ENCODE data around the gene ZNF653.
"Not testable (repeated sequence)": the region's sequence is repeated elsewhere in the genome, so short reads cannot be mapped to it uniquely, and the experiment has no call there.

ZNF653 gene

GRCh38 chr19:11453468-11454341, 51.9 kb downstream of the ZNF653 start:
- DNase-seq: no peak

DNA sequence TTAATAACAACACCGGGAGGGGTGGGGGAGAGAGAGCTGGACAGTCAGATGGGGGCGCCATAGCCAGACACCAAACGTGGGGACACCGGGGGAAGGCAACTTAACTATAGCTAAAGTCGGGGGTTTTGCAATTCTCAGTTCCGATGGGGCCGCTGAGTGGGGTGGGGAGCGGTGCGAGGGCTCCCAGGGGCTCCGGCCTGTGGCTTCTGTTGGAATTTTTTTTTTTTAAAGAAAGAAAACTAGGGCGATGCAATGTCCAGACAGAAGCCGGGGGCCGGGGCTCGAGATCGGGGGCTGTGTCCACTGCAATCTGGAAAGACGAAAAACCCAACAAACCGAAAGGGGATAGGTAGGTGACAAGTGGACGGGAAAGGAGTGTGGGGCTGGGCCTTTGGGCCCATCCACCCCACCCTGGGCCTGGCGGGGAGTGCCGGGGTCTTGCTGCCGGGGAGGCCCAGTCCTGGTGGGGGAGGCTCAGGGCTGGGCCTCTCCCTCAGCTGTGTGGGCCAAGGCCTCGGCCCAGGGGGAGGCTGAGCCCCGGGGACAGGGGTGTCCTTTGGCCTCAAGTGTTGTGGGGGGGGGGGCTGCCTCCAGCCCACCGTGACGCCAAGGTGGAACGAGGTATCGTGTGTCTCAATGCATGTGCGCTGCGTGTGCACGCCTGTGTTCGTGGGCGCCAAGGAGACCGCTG, 52.9 kb downstream of the ZNF653 start:
- no peak for DNase-seq

- DNase-seq: no peak
Measured at GRCh38 chr19:11451871-11452619, 53.6 kb downstream of the ZNF653 start.

DNA sequence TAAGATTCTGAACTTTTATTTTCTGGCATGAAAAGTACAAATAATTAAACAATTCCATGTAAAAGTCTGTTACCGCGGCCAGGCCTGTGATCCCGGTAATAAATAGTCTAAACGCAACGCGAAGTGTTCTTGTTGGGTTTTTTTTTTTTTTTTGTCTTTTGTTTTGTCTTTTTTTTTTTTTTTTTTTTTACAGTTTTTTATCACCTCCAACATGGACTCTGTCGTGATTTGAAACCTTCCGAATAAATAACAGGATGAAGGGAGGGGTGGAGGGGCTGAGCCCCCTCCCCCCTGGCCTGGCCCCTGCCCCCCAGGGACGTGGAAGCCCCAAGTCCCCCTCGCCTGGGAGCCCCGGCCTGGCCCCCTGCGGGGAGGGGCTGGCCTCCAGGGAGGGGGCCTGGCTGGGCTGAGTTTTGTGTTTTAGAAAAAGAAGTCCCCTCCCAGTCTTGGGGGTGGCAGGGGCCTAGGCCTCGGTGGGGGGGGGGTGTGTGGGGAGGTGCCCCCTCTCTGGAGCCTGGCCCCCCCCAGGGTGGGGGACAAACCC, 54.2 kb downstream of the ZNF653 start:
- DNase-seq: no peak

- no peak for DNase-seq
Measured at GRCh38 chr19:11450570-11451326, 54.9 kb downstream of the ZNF653 start.

DNA sequence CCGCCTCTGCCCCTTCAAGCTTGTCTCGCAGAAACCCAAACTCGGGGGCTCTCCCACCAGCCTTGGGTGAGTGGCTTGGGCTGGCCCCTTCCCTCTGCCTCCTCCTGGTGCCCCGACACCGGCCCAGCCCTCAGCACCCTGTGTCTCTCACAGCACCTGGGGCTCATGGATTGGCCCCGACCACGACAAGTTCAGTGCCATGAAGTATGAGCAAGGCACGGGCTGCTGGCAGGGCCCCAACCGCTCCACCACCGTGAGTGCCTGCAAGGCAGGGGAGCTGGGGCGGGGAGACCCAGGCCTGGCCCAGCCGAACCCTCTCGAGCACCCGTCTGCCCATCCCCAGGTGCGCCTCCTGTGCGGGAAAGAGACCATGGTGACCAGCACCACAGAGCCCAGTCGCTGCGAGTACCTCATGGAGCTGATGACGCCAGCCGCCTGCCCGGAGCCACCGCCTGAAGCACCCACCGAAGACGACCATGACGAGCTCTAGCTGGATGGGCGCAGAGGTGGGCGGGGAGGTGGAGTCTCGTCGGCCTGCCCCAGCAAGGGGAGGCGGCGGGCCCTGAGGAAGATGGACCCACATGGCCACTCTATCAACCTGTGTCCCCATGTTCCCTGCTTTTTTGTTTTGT, 56.6 kb downstream of the ZNF653 start:
- no peak for DNase-seq

DNA sequence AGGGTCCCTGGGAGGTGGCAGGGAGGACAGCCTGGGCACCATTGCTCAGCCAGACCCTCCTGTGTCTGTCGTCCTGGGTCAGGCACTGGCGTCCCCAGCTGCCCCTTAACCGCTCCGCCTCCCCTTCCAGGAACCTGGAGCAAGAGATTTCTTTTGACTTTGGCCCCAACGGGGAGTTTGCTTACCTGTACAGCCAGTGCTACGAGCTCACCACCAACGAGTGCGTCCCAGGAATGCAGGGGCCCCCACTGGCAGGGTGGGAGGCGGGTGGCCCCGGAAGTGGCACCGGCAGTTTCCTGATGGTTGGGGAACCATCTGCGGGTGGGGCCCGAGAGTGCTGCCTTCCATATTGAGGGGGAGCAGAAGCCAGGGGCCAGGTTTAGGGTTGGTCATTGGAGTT, 57.2 kb downstream of the ZNF653 start:
- no peak for DNase-seq

GRCh38 chr19:11447347-11448262, 58.0 kb downstream of the ZNF653 start:
- no peak for DNase-seq

GRCh38 chr19:11446652-11447301, 58.9 kb downstream of the ZNF653 start:
- peak; percentile 30 for DNase-seq

GRCh38 chr19:11446271-11446651, 59.4 kb downstream of the ZNF653 start:
- DNase-seq: no peak

- no peak for DNase-seq
Measured at GRCh38 chr19:11445141-11445540, 60.5 kb downstream of the ZNF653 start.

DNA sequence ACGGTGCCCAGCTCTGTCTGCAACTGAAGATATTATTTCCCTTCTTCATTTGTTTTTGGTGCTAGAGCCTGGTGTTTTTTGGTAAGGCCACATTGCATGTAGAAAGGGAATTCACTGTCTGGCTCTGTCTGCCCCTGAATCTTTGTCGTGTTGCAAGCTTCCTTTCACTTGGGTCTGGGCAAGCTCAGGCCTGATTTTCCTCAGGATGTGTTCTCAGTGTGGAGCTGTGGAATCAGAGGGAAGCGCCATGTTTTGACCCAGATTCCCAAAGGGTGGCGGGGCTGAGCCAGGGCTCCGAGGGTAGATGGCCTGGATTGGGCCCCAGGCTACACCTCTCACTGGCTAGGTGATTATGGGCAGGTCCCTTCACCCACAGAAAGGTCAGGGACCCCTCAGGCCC, 61.6 kb downstream of the ZNF653 start:
- no peak for DNase-seq

GRCh38 chr19:11437955-11438354, 67.7 kb downstream of the ZNF653 start:
- DNase-seq: no peak

DNA sequence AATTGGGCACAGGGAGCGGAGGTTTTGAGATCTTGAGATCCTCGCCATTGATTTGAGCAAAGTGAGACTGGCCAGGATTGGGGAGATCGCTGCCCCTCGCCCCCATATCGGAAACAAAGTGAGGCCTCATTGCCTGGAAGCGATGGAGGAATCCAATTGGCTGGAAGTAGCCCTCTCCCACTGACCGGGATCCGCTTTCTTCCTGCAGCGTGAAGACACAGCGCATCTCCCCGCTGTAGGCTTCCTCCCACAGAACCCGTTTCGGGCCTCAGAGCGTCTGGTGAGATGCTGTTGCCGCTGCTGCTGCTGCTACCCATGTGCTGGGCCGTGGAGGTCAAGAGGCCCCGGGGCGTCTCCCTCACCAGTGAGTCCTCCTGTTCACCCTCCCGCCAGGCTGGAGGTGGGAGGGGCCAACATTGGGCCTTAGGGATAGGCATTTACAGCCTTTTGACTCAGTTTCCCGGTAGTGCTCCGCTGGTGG, 69.8 kb downstream of the ZNF653 start:
- peak; percentile 22 for DNase-seq

GRCh38 chr19:11435057-11435832, 70.4 kb downstream of the ZNF653 start, which contains the start of the genes ODAD3 and PRKCSH:
Gene ODAD3 (minus strand): TSS chr19:11435121. CDS start chr19:11435016, 105 bp downstream.
Gene PRKCSH (plus strand): TSS chr19:11435635. CDS start chr19:11436118, 483 bp downstream.
- peak; percentile 99 for DNase-seq

DNA sequence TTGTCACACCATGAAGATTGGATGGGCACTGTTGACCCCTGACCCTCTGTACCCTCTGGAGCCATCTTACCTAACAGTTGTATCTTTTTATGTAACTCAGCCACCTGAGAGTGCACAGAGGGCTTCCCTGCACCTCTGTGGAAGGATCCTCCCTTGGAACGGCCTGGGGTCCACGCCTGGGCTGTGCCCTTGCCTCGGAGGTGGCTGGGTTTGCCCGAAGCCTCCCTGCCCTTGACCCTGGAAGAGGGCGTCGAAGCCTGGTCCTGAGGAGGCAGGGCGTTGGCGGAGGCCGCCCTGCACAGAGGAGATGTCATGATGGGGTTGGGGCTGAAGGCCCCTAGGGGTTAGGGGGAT, 71.0 kb downstream of the ZNF653 start:
- DNase-seq: no peak

DNA sequence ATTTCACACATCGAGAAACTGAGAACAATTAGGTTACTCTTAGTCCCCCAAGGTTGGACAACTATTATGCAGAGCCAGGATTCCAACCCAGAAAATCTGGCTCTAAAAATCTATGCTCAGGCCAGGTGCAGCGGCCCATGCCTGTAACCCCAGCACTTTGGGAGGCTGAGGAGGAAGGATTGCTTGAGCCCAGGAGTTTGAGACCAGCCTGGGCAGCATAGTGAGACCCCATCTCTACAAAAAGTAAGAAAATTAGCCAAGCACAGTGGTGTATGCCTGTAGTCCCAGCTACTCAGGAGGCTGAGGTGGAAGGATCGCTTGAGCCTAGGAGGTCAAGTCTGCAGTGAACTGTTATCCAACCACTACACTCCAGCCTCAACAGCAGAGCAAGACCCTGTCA, 72.1 kb downstream of the ZNF653 start:
- not testable (repeated sequence) for DNase-seq
